GM18505 (cell line): ENCODE results near the gene ADNP.

Experiments
- ATAC-seq: cut with Tn5 transposase; IDR thresholded peaks from one replicate; pipeline ENCODE4 v1.9.1; 2021; ENCODE audit not compliant: unreplicated experiment
- POLR2A ChIP-seq: IDR thresholded peaks from 4 replicates; pipeline ENCODE4 v1.6.1; 2011; ENCODE audit warnings: borderline replicate concordance; ENCODE audit not compliant: insufficient read depth, insufficient read length; ENCODE audit errors: extremely low read depth

ADNP gene

GRCh38 chr20:50868509-50869495 is 62.4 kb downstream of the ADNP start:
- no peak for TF ChIP-seq POLR2A
- no peak for ATAC-seq

DNA sequence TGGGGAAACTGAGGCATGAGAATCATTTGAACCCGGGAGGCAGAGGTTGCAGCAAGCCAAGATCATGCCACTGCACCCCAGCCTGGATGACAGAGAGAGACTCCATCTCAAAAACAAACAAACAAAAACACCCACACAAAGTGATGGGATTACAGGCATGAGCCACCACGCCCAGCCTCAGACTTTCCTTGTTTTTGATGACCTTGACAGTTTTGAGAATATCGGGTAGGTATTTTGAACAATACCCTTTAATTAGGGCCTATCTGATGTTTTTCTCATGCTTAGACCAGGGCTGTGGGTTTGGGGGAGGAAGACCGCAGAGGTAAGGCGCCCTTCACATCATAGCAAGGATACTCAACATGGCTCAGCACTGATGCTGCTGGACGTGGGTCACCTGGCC is 63.4 kb downstream of the ADNP start:
- ATAC-seq, result no peak
- TF ChIP-seq POLR2A, result no peak

DNA sequence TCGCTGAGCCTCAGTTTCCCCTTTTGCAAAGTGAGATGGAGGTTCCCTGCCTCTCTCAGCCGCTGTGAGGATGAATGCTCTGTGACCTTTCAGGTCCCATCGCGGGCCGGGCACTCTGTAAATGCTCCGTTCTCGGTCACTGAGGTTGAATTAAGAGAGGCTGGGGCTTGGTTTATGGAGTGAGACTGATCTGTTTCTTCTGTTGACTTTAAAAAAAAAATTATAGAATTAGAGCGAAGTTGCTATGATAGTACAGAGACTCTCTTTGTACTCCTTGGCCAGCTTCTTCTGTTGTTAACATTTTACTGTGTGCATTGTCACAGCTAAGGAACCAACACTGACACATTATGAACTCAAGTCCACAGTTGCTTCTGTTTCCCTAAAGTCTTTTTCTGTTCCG is 64.4 kb downstream of the ADNP start:
- TF ChIP-seq POLR2A, result peak; percentile 7

GRCh38 chr20:50866036-50866685 is 65.1 kb downstream of the ADNP start:
- ATAC-seq, result no peak

More for the DNA sequence above, 64.4 kb downstream of the ADNP start:
- no peak for ATAC-seq

DNA sequence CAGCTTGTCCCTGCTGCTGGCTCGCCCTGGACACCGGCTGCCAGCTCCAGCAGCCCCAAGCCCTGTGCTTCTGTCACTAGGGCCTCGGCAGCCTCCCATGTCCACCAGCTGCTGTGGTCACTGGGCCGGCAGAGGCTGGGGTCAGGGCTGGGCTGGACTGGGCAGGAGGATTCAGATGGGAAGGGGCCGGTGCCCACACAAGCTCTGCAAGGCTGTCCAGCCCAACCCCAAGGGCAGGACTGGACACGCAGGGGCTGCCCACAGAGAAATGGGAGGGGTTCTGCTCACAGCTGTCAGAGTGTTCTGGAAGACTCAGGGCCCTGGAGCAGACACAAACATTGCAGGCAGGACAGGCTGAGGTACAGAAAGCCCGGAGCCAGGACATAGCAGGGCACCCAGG is 65.6 kb downstream of the ADNP start:
- no peak for TF ChIP-seq POLR2A
- ATAC-seq, result no peak

More at GRCh38 chr20:50866036-50866685, 65.1 kb downstream of the ADNP start:
- TF ChIP-seq POLR2A, result no peak

DNA sequence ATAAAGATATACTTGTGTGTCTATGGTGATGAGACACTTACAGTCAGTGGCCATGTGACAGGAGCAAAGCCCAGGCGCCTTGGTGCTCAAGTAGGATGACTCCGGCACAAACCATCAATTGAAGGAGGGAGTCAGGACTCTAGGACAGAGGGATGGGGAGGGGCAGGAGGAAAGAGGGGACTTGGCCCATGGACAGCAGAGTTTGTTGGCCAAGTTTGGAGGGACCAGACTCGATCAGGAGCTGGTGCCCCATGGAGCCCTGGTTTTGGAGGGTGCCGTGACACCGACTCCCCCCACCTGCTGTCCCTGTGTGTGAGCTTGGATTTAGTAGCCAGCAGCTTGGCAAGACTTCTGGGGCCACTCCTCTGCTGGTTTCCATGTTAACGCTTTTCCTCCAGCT is 66.1 kb downstream of the ADNP start:
- ATAC-seq, result no peak
- no peak for TF ChIP-seq POLR2A

GRCh38 chr20:50862546-50862945 is 68.7 kb downstream of the ADNP start:
- TF ChIP-seq POLR2A, result no peak
- no peak for ATAC-seq

- TF ChIP-seq POLR2A, result no peak
Observed at GRCh38 chr20:50861012-50861411, 70.2 kb downstream of the ADNP start.

GRCh38 chr20:50859161-50859560 is 72.1 kb downstream of the ADNP start:
- no peak for ATAC-seq
- no peak for TF ChIP-seq POLR2A

More at GRCh38 chr20:50861012-50861411, 70.2 kb downstream of the ADNP start:
- ATAC-seq, result no peak

- no peak for TF ChIP-seq POLR2A
Observed at GRCh38 chr20:50858525-50858924, 72.7 kb downstream of the ADNP start.

GRCh38 chr20:50857348-50857747 is 73.9 kb downstream of the ADNP start:
- no peak for ATAC-seq

More at GRCh38 chr20:50858525-50858924, 72.7 kb downstream of the ADNP start:
- no peak for ATAC-seq

GRCh38 chr20:50856475-50857041 is 74.7 kb downstream of the ADNP start:
- no peak for ATAC-seq
- no peak for TF ChIP-seq POLR2A

More at GRCh38 chr20:50857348-50857747, 73.9 kb downstream of the ADNP start:
- TF ChIP-seq POLR2A, result no peak
